ENCODE results near the gene ABLIM2. TPM values are rescaled to one million over a fixed set of nuclear protein-coding genes. Genes with fewer than 3 reads are reported as not detected.

The ABLIM2 gene
- total and polyA plus RNA-seq, 10 of the 15 experiments (the other 5 are each of a cell fraction or from before 2014, with no cell fraction given) = 0.03 to 0.15 (median 0.05) TPM; not detected in 7

GRCh38 chr4:8072235-8072968 lies 86.2 kb downstream of the ABLIM2 start:
- no peak for DNase-seq (ENCODE audit: low read depth, low spot score)
- H3K27me3 ChIP-seq (replicated peaks in 1 of 2; ENCODE audit: control insufficient read depth in 2 of 2, insufficient read depth in 2 of 2, low read length in 1 of 2) = no peaks in the 10 kb centered on the region; a peak in 2 of 4 replicates
- H3K36me3 ChIP-seq (ENCODE audit: control insufficient read depth in 2 of 2, insufficient read depth in 2 of 2, low read length in 1 of 2) = no peaks in the 10 kb centered on the region
- ChIA-PET SMC1A (ENCODE audit: uncharacterized antibody, unreplicated experiment) (no interaction called here), POLR2A (no interaction called here), RAD21 (ENCODE audit: unreplicated experiment) (no interaction called here), CTCF (no interaction called here)
- ATAC-seq = no peak
- no peak overlapping the region for H3K27ac ChIP-seq (ENCODE audit: control insufficient read depth, insufficient read depth)
- in situ Hi-C loops (cut with MboI) (no loop called here), intact Hi-C loops (cut with micrococcal nuclease; ENCODE audit: unreplicated experiment) (no loop called here)
- H3K4me3 ChIP-seq = no peak overlapping the region
- no peak for FAIRE-seq
- H2AFZ ChIP-seq (ENCODE audit: control insufficient read depth, low read depth, low read length) = no peak overlapping the region
- no peak for TF ChIP-seq ZNF687 (IDR thresholded peaks at IDR 0.05)
- TF ChIP-seq CHD4 (IDR thresholded peaks at IDR 0.05) = no peak
- no peak for TF ChIP-seq RB1 (IDR thresholded peaks at IDR 0.05; ENCODE audit: borderline replicate concordance)
- no peak for TF ChIP-seq RAD51 (IDR thresholded peaks at IDR 0.05)
- no peak for TF ChIP-seq HDGF (IDR thresholded peaks at IDR 0.05)
- no peak overlapping the region for H3K4me2 ChIP-seq (ENCODE audit: control insufficient read depth, insufficient read depth)
- WGBS (ENCODE audit: insufficient coverage, insufficient replicate concordance, low lambda C conversion rate, missing lambda C conversion rate) = 40% methylated on average over 19 of the region's 20 CpGs
- no peaks in the 10 kb centered on the region for H3K4me1 ChIP-seq (ENCODE audit: control insufficient read depth, insufficient read depth, low read length)
- H4K20me1 ChIP-seq (ENCODE audit: control insufficient read depth, insufficient read depth) = no peaks in the 10 kb centered on the region
- no peaks in the 10 kb centered on the region for H3K9me3 ChIP-seq (replicated peaks; ENCODE audit: control insufficient read depth, insufficient read depth, low read length)
- H3K79me2 ChIP-seq (ENCODE audit: control insufficient read depth, insufficient read depth, low read length) = no peaks in the 10 kb centered on the region
- H3K9ac ChIP-seq (ENCODE audit: control insufficient read depth, insufficient read depth, low read length) = no peak overlapping the region
- no TSS peak for BruUV-seq (replicated peaks)
